Keratinocyte (primary cell): ENCODE results near the gene TWSG1.

ENCODE experiments used
- EZH2 ChIP-seq: IDR thresholded peaks from one replicate; pipeline ENCODE4 v1.6.1; 2012; ENCODE audit warnings: inconsistent platforms, mild to moderate bottlenecking, low read length, moderate library complexity
- TF ChIP-seq, protein P1 (sequence below), 3 experiments: IDR thresholded peaks in 1 of 3; conservative IDR thresholded peaks in 1 of 3; optimal IDR thresholded peaks in 1 of 3; 2 replicates in 2 of 3; 3 replicates in 1 of 3; pipeline versions ENCODE3 to v1.5.1; 2011; ENCODE audit warnings: low read length in 3 of 3, mild to moderate bottlenecking in 3 of 3, moderate library complexity in 2 of 3, control low read depth in 1 of 3, inconsistent platforms in 1 of 3; ENCODE audit not compliant: insufficient read depth in 2 of 3; ENCODE audit errors: extremely low read depth in 1 of 3

GRCh38 chr18:9323750-9324445 is 10.7 kb upstream of the TWSG1 start:
- TF ChIP-seq EZH2: no peak
- TF ChIP-seq, protein P1, sequence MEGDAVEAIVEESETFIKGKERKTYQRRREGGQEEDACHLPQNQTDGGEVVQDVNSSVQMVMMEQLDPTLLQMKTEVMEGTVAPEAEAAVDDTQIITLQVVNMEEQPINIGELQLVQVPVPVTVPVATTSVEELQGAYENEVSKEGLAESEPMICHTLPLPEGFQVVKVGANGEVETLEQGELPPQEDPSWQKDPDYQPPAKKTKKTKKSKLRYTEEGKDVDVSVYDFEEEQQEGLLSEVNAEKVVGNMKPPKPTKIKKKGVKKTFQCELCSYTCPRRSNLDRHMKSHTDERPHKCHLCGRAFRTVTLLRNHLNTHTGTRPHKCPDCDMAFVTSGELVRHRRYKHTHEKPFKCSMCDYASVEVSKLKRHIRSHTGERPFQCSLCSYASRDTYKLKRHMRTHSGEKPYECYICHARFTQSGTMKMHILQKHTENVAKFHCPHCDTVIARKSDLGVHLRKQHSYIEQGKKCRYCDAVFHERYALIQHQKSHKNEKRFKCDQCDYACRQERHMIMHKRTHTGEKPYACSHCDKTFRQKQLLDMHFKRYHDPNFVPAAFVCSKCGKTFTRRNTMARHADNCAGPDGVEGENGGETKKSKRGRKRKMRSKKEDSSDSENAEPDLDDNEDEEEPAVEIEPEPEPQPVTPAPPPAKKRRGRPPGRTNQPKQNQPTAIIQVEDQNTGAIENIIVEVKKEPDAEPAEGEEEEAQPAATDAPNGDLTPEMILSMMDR (optimal IDR thresholded peaks at IDR 0.05 in 1 of 3, IDR thresholded peaks at IDR 0.05 in 1 of 3, conservative IDR thresholded peaks at IDR 0.05 in 1 of 3; ENCODE audit: extremely low read depth in 1 of 3, insufficient read depth in 2 of 3, low read length in 3 of 3): no peak
